Fibroblast of lung (primary cell): ENCODE measurements around the gene GRIN3B. TPM values are rescaled to one million over a fixed set of nuclear protein-coding genes. Genes with fewer than 3 reads are reported as not detected.
A peak's percentile ranks its signal among the peaks of the same experiment; 100 is the strongest.

Experiments used
- DNase-seq, 2 donors: peaks; one replicate each; pipeline versions ENCODE4 v3.0.0 to v3.0.0-alpha.2; 2010; ENCODE audit warnings: low read depth in 2 of 2
- H2AFZ ChIP-seq: 2 replicates; pipeline ENCODE4 v1.5.1; 2012; ENCODE audit warnings: low read length, control low read depth, inconsistent platforms
- H3K27ac ChIP-seq: 2 replicates; pipeline ENCODE4 v1.5.1; 2011; ENCODE audit warnings: low read length, control low read depth; ENCODE audit not compliant: insufficient read depth
- H3K27me3 ChIP-seq: 2 replicates; pipeline ENCODE4 v1.5.1; 2011; ENCODE audit warnings: mild to moderate bottlenecking, low read length; ENCODE audit not compliant: control insufficient read depth, insufficient read depth
- H3K36me3 ChIP-seq: 2 replicates; pipeline ENCODE4 v1.5.1; 2011; ENCODE audit warnings: low read length; ENCODE audit not compliant: control insufficient read depth, insufficient read depth
- H3K4me1 ChIP-seq: 2 replicates; pipeline ENCODE4 v1.5.1; 2011; ENCODE audit warnings: low read length; ENCODE audit not compliant: control insufficient read depth, insufficient read depth; ENCODE audit errors: extremely low read depth
- H3K4me2 ChIP-seq: 2 replicates; pipeline ENCODE4 v1.5.1; 2011; ENCODE audit warnings: low read length, control low read depth; ENCODE audit not compliant: insufficient read depth; ENCODE audit errors: extremely low read depth
- H3K4me3 ChIP-seq, 4 experiments: fragments of 200-600 bp in 1 of 4; sonication (generic) in 1 of 4; replicated peaks in 1 of 4; 2 replicates each; pipeline ENCODE4 v1.5.1; 2011 to 2016; ENCODE audit warnings: low read length in 4 of 4, low read depth in 3 of 4, mild to moderate bottlenecking in 3 of 4, control low read depth in 2 of 4, inconsistent platforms in 1 of 4, mixed read lengths in 1 of 4; ENCODE audit not compliant: insufficient read depth in 1 of 4; ENCODE audit errors: control extremely low read depth in 1 of 4
- H3K79me2 ChIP-seq: 2 replicates; pipeline ENCODE4 v1.5.1; 2012; ENCODE audit warnings: mild to moderate bottlenecking, low read length, inconsistent platforms; ENCODE audit not compliant: control insufficient read depth, insufficient read depth
- H3K9ac ChIP-seq: 2 replicates; pipeline ENCODE4 v1.5.1; 2011; ENCODE audit warnings: mild to moderate bottlenecking, low read length, control low read depth; ENCODE audit not compliant: insufficient read depth
- H3K9me3 ChIP-seq: 2 replicates; pipeline ENCODE4 v1.5.1; 2012; ENCODE audit warnings: low read depth, low read length; ENCODE audit not compliant: control insufficient read depth, insufficient read depth
- H4K20me1 ChIP-seq: 2 replicates; pipeline ENCODE4 v1.5.1; 2011; ENCODE audit warnings: low read length; ENCODE audit not compliant: control insufficient read depth, insufficient read depth; ENCODE audit errors: extremely low read depth
- CTCF ChIP-seq, 2 donors: IDR thresholded peaks in 1 of 2; conservative IDR thresholded peaks in 1 of 2; 1 replicate in 1 of 2; 2 replicates in 1 of 2; pipeline ENCODE4 v1.5.1; 2011 to 2012; ENCODE audit warnings: low read length in 2 of 2, control low read depth in 1 of 2, inconsistent platforms in 1 of 2, low read depth in 1 of 2, mild to moderate bottlenecking in 1 of 2
- EZH2 ChIP-seq: IDR thresholded peaks from 2 replicates; pipeline ENCODE4 v1.5.1; 2012; ENCODE audit warnings: low read length, control low read depth, mild to moderate bottlenecking; ENCODE audit errors: missing control alignments
- polyA plus RNA-seq, 2 donors: library from polyadenylated mRNA; depleted of rRNA in 1 of 2; stranded (reverse) in 1 of 2; unstranded in 1 of 2; fragments of >200 nt; gene quantifications; 2 replicates each; pipeline ENCODE4 v1.2.1, GENCODE V29; 2011 to 2012; ENCODE audit warnings: missing spikeins in 1 of 2
- total RNA-seq: library from RNA; depleted of rRNA; stranded (reverse); fragments of >200 nt; gene quantifications from 2 replicates; pipeline ENCODE4 v1.2.1, GENCODE V29; 2014

Gene GRIN3B
- total and polyA plus RNA-seq, 2 donors (not counting 1 experiment from before 2014, with no cell fraction given): 0.12 to 0.66 TPM

- H3K27ac ChIP-seq: no peak overlapping the region
- TF ChIP-seq EZH2 (no peak), CTCF (conservative IDR thresholded peaks at IDR 0.05 in 1 of 2, IDR thresholded peaks at IDR 0.05 in 1 of 2; ENCODE audit: low read depth in 1 of 2, low read length in 2 of 2) (no peak)
- no peaks in the 10 kb centered on the region for H3K27me3 ChIP-seq
- H3K9ac ChIP-seq: no peak overlapping the region
- no peak overlapping the region for H3K4me2 ChIP-seq
- no peaks in the 10 kb centered on the region for H4K20me1 ChIP-seq
- H3K4me1 ChIP-seq: no peaks in the 10 kb centered on the region
- H3K4me3 ChIP-seq: no peak overlapping the region
- no peak overlapping the region for H2AFZ ChIP-seq
- peaks cover 5% of the 10 kb centered on the region for H3K9me3 ChIP-seq
- H3K79me2 ChIP-seq: no peaks in the 10 kb centered on the region
- DNase-seq: peak; percentile 67 to 80
- no peaks in the 10 kb centered on the region for H3K36me3 ChIP-seq
Measured at GRCh38 chr19:1057176-1057855, 57.1 kb downstream of the GRIN3B start.

GRCh38 chr19:1058112-1058511 lies 57.9 kb downstream of the GRIN3B start:
- no peak for DNase-seq
- TF ChIP-seq EZH2 (no peak), CTCF (conservative IDR thresholded peaks at IDR 0.05 in 1 of 2, IDR thresholded peaks at IDR 0.05 in 1 of 2; ENCODE audit: low read depth in 1 of 2, low read length in 2 of 2) (no peak)
- Histone ChIP-seq H3K4me3 (no peak overlapping the region), H3K4me2 (no peak overlapping the region), H3K79me2 (no peaks in the 10 kb centered on the region), H2AFZ (no peak overlapping the region), H3K27me3 (no peaks in the 10 kb centered on the region), H3K9me3 (peaks cover 5% of the 10 kb centered on the region), H3K27ac (no peak overlapping the region), H4K20me1 (no peaks in the 10 kb centered on the region), H3K9ac (no peak overlapping the region), H3K4me1 (no peaks in the 10 kb centered on the region), H3K36me3 (no peaks in the 10 kb centered on the region)

Other genes starting within 250 kb of the GRIN3B start
- under 0.01 TPM in 1 of 2 replicates, not detected in the other for gene MISP, start 249.3 kb upstream of the GRIN3B start, total RNA-seq
- not detected in 2 replicates for gene MISP, start 249.3 kb upstream of the GRIN3B start, polyA plus RNA-seq
- 67.5 and 83.1 TPM in 2 replicates for gene PTBP1, start 203.0 kb upstream of the GRIN3B start, total RNA-seq
- gene PTBP1, start 203.0 kb upstream of the GRIN3B start, polyA plus RNA-seq: 74.6 and 142 TPM in 2 replicates
- 1.5 and 2.5 TPM in 2 replicates for gene PLPPR3, start 178.5 kb upstream of the GRIN3B start, total RNA-seq
- gene PLPPR3, start 178.5 kb upstream of the GRIN3B start, polyA plus RNA-seq: 0.19 and 0.30 TPM in 2 replicates
- 0.17 TPM in 1 of 2 replicates, not detected in the other for gene AZU1, start 172.6 kb upstream of the GRIN3B start, total RNA-seq
- not detected in 2 replicates for gene AZU1, start 172.6 kb upstream of the GRIN3B start, polyA plus RNA-seq
- gene PRTN3, start 159.4 kb upstream of the GRIN3B start, total RNA-seq: not detected in 2 replicates
- not detected in 2 replicates for gene PRTN3, start 159.4 kb upstream of the GRIN3B start, polyA plus RNA-seq
- 0.51 and 0.66 TPM in 2 replicates for gene ELANE, start 148.1 kb upstream of the GRIN3B start, total RNA-seq
- 0.07 and 0.48 TPM in 2 replicates for gene ELANE, start 148.1 kb upstream of the GRIN3B start, polyA plus RNA-seq
- 18.8 and 206 TPM in 2 replicates for gene CFD, start 140.8 kb upstream of the GRIN3B start, total RNA-seq
- gene CFD, start 140.8 kb upstream of the GRIN3B start, polyA plus RNA-seq: 1.00 and 3.3 TPM in 2 replicates
- 24.4 and 35.0 TPM in 2 replicates for gene MED16, start 107.2 kb upstream of the GRIN3B start, total RNA-seq
- 19.3 and 26.2 TPM in 2 replicates for gene MED16, start 107.2 kb upstream of the GRIN3B start, polyA plus RNA-seq
- not detected in 2 replicates for gene RNU6-9, start 106.9 kb upstream of the GRIN3B start, total RNA-seq
- not detected in 2 replicates for gene RNU6-9, start 106.9 kb upstream of the GRIN3B start, polyA plus RNA-seq
- gene R3HDM4, start 87.2 kb upstream of the GRIN3B start, total RNA-seq: 13.2 and 13.4 TPM in 2 replicates
- gene R3HDM4, start 87.2 kb upstream of the GRIN3B start, polyA plus RNA-seq: 20.9 and 25.5 TPM in 2 replicates
- not detected in 2 replicates for gene KISS1R, start 83.1 kb upstream of the GRIN3B start, total RNA-seq
- not detected in 2 replicates for gene KISS1R, start 83.1 kb upstream of the GRIN3B start, polyA plus RNA-seq
- 12.1 and 14.9 TPM in 2 replicates for gene ARID3A, start 74.4 kb upstream of the GRIN3B start, total RNA-seq
- gene ARID3A, start 74.4 kb upstream of the GRIN3B start, polyA plus RNA-seq: 6.4 and 8.7 TPM in 2 replicates
- 41.6 and 42.3 TPM in 2 replicates for gene WDR18, start 16.1 kb upstream of the GRIN3B start, total RNA-seq
- gene WDR18, start 16.1 kb upstream of the GRIN3B start, polyA plus RNA-seq: 10.0 and 16.1 TPM in 2 replicates
- 47.5 and 57.8 TPM in 2 replicates for gene TMEM259, start 20.7 kb downstream of the GRIN3B start, total RNA-seq
- 67.1 and 67.9 TPM in 2 replicates for gene TMEM259, start 20.7 kb downstream of the GRIN3B start, polyA plus RNA-seq
- not detected in 2 replicates for gene RNU6-2, start 21.1 kb downstream of the GRIN3B start, total RNA-seq
- gene RNU6-2, start 21.1 kb downstream of the GRIN3B start, polyA plus RNA-seq: not detected in 2 replicates
- 120 and 194 TPM in 2 replicates for gene CNN2, start 26.2 kb downstream of the GRIN3B start, total RNA-seq
- gene CNN2, start 26.2 kb downstream of the GRIN3B start, polyA plus RNA-seq: 299 and 473 TPM in 2 replicates
- gene ABCA7, start 39.7 kb downstream of the GRIN3B start, total RNA-seq: 2.3 and 9.7 TPM in 2 replicates
- gene ABCA7, start 39.7 kb downstream of the GRIN3B start, polyA plus RNA-seq: 2.2 and 2.3 TPM in 2 replicates
- 0.77 and 1.8 TPM in 2 replicates for gene ARHGAP45, start 66.7 kb downstream of the GRIN3B start, total RNA-seq
- gene ARHGAP45, start 66.7 kb downstream of the GRIN3B start, polyA plus RNA-seq: 0.42 and 0.78 TPM in 2 replicates
- 55.2 and 55.5 TPM in 2 replicates for gene POLR2E, start 95.0 kb downstream of the GRIN3B start, total RNA-seq
- 130 and 214 TPM in 2 replicates for gene POLR2E, start 95.0 kb downstream of the GRIN3B start, polyA plus RNA-seq
- 428 and 430 TPM in 2 replicates for gene GPX4, start 103.6 kb downstream of the GRIN3B start, total RNA-seq
- 325 and 473 TPM in 2 replicates for gene GPX4, start 103.6 kb downstream of the GRIN3B start, polyA plus RNA-seq
- 49.6 and 55.8 TPM in 2 replicates for gene SBNO2, start 173.8 kb downstream of the GRIN3B start, total RNA-seq
- 12.6 and 14.3 TPM in 2 replicates for gene SBNO2, start 173.8 kb downstream of the GRIN3B start, polyA plus RNA-seq
- gene STK11, start 205.4 kb downstream of the GRIN3B start, total RNA-seq: 96.6 and 100 TPM in 2 replicates
- gene STK11, start 205.4 kb downstream of the GRIN3B start, polyA plus RNA-seq: 23.7 TPM in 2 replicates
- gene CBARP, start 237.6 kb downstream of the GRIN3B start, total RNA-seq: 1.5 TPM in 2 replicates
- gene CBARP, start 237.6 kb downstream of the GRIN3B start, polyA plus RNA-seq: 0.31 and 1.0 TPM in 2 replicates
- gene ATP5F1D, start 241.3 kb downstream of the GRIN3B start, total RNA-seq: 13.4 and 20.5 TPM in 2 replicates
- gene ATP5F1D, start 241.3 kb downstream of the GRIN3B start, polyA plus RNA-seq: 53.8 and 79.8 TPM in 2 replicates
- gene MIDN, start 248.2 kb downstream of the GRIN3B start, total RNA-seq: 13.6 and 18.8 TPM in 2 replicates
- gene MIDN, start 248.2 kb downstream of the GRIN3B start, polyA plus RNA-seq: 12.0 and 18.0 TPM in 2 replicates